Testis (tissue), 3 donors: ENCODE measurements around the gene ISG15. TPM values are rescaled to one million over a fixed set of nuclear protein-coding genes. Genes with fewer than 3 reads are reported as not detected.

ENCODE experiments used
- DNase-seq: peaks from one replicate; pipeline ENCODE4 v3.0.0-alpha.2; 2019
- H3K27ac ChIP-seq, 2 donors: fragments of 200-600 bp; sonication (generic); one replicate each; pipeline ENCODE4 v1.5.1; 2019
- H3K27me3 ChIP-seq: fragments of 200-600 bp; sonication (generic); one replicate; pipeline ENCODE4 v1.5.1; 2019
- H3K36me3 ChIP-seq: fragments of 200-600 bp; sonication (generic); one replicate; pipeline ENCODE4 v1.5.1; 2017; ENCODE audit warnings: low read depth; ENCODE audit errors: missing control alignments
- H3K4me1 ChIP-seq: fragments of 200-600 bp; sonication (generic); one replicate; pipeline ENCODE4 v1.5.1; 2019
- H3K4me3 ChIP-seq, 2 donors: fragments of 200-600 bp; sonication (generic); one replicate each; pipeline ENCODE4 v1.5.1; 2017 to 2019
- H3K9me3 ChIP-seq: fragments of 200-600 bp; sonication (generic); one replicate; pipeline ENCODE4 v1.5.1; 2017
- POLR2A ChIP-seq: fragments of 450-650 bp; IDR thresholded peaks from one replicate; pipeline ENCODE4 v1.6.1; 2017; ENCODE audit warnings: antibody characterized with exemption, mild to moderate bottlenecking, moderate library complexity
- WGBS, 2 donors: methylation state at CpG; one replicate each; pipeline ENCODE4 v1.1.5; 2018; 5-methylcytosine and 5-hydroxymethylcytosine counted together
- intact Hi-C: fragments of 100-400 bp; cut with DNase I; formaldehyde crosslinking; loops from one replicate; pipeline ENCODE4 v1.15.1; 2023; ENCODE audit warnings: low total_unique reads
- polyA plus RNA-seq: library from polyadenylated mRNA; stranded (reverse); fragments of 350-450 nt; fragmentation: Illumina TruSeq; extraction: RNeasy Lipid Tissue Mini Kit (QIAGEN cat#74804); gene quantifications from one replicate; pipeline ENCODE4 v1.2.3, GENCODE V29; 2014; ENCODE audit warnings: low read depth, low replicate concordance; ENCODE audit not compliant: insufficient read depth
- total RNA-seq, 2 donors: library from RNA; depleted of rRNA; stranded (reverse); fragments of >200 nt; gene quantifications; one replicate each; pipeline ENCODE4 v1.2.3, GENCODE V29; 2016
- TF ChIP-seq, protein P1 (sequence below), 3 experiments: fragments of 450-650 bp in 2 of 3; fragments of 200-600 bp in 1 of 3; sonication (generic) in 1 of 3; IDR thresholded peaks; one replicate each; pipeline ENCODE4 v1.5.1; 2016 to 2019; ENCODE audit warnings: antibody characterized with exemption in 3 of 3, mild to moderate bottlenecking in 2 of 3, moderate library complexity in 1 of 3

ISG15 gene
- total and polyA plus RNA-seq, 3 donors from 2014 or later: 16.6 to 24.0 (median 22.8) TPM

DNA sequence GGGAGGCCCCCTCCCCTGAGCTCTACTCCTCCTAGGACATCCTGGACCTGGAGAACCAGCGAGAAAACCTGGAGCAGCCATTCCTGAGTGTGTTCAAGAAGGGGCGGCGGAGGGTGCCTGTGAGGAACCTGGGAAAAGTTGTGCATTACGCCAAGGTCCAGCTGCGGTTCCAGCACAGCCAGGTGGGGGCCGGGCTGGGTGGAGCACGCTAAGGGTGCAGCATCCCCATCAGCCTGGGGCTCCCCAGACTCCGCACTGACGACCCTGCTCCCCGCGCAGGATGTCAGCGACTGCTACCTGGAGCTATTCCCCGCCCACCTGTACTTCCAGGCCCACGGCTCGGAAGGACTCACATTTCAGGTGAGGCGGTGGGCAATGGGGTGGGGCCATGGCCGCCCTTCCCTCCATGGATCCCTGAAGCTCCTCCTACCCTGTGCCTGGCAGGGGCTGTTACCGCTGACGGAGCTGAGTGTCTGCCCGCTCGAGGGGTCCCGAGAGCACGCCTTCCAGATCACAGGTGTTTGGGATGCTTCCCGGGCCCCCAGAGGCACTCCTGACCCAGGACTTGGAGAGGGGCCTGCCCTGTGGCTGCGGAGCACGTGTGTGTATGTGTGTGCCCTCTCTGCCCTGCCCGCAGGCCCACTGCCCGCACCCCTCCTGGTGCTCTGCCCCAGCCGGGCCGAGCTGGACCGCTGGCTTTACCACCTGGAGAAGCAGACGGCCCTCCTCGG, 42.9 kb upstream of the ISG15 start:
- Histone ChIP-seq H3K4me1 (peaks cover 5% of the 10 kb centered on the region), H3K27ac (no peak overlapping the region), H3K27me3 (no peaks in the 10 kb centered on the region), H3K4me3 (no peak overlapping the region), H3K36me3 (no peaks in the 10 kb centered on the region), H3K9me3 (no peaks in the 10 kb centered on the region)
- 40 to 75% methylated on average over 2 to 29 of the region's 33 CpGs for WGBS, 2 donors
- no peak for TF ChIP-seq POLR2A
- TF ChIP-seq, protein P1, sequence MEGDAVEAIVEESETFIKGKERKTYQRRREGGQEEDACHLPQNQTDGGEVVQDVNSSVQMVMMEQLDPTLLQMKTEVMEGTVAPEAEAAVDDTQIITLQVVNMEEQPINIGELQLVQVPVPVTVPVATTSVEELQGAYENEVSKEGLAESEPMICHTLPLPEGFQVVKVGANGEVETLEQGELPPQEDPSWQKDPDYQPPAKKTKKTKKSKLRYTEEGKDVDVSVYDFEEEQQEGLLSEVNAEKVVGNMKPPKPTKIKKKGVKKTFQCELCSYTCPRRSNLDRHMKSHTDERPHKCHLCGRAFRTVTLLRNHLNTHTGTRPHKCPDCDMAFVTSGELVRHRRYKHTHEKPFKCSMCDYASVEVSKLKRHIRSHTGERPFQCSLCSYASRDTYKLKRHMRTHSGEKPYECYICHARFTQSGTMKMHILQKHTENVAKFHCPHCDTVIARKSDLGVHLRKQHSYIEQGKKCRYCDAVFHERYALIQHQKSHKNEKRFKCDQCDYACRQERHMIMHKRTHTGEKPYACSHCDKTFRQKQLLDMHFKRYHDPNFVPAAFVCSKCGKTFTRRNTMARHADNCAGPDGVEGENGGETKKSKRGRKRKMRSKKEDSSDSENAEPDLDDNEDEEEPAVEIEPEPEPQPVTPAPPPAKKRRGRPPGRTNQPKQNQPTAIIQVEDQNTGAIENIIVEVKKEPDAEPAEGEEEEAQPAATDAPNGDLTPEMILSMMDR (IDR thresholded peaks at IDR 0.05): no peak
- DNase-seq: no peak
- intact Hi-C loops: loop anchor here (10.0 kb wide), 1 partner anchor 66 kb away; no protein-coding TSS in a partner anchor

DNA sequence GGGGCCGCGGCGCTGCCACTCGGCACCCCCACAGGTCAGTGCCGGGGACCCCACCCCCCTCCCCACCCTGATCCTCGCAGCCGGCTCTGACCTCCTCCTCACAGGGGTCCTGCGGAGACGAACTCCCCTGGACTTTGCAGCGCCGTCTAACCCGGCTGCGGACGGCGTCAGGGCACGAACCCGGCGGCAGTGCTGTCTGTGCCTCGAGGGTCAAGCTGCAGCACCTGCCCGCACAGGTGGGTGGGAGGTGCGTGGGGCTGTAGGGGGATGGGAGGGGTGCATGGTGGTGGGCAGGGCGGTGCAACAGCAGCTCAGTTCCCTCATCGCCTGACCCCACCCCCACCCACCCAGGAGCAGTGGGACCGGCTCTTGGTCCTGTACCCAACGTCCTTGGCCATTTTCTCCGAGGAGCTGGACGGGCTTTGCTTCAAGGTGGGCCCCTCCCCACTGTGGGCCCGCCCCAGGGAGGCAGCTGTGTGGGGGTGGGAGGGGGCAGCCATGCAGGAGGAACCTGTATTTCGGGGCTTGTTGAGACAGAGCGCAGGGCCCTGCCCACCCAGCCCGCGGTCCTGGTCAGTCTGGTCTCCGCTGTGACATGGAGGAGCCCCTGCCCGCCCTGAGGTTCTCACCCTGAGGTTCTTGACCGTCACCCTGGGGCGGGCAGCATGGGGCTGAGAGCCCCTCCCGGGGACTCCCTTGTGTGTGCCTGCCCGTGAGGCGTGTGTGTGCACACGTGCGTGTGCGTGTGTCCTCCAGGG, 42.1 kb upstream of the ISG15 start:
- no peaks in the 10 kb centered on the region for H3K27me3 ChIP-seq
- H3K4me1 ChIP-seq: peaks cover 9% of the 10 kb centered on the region
- no peak for DNase-seq

DNA sequence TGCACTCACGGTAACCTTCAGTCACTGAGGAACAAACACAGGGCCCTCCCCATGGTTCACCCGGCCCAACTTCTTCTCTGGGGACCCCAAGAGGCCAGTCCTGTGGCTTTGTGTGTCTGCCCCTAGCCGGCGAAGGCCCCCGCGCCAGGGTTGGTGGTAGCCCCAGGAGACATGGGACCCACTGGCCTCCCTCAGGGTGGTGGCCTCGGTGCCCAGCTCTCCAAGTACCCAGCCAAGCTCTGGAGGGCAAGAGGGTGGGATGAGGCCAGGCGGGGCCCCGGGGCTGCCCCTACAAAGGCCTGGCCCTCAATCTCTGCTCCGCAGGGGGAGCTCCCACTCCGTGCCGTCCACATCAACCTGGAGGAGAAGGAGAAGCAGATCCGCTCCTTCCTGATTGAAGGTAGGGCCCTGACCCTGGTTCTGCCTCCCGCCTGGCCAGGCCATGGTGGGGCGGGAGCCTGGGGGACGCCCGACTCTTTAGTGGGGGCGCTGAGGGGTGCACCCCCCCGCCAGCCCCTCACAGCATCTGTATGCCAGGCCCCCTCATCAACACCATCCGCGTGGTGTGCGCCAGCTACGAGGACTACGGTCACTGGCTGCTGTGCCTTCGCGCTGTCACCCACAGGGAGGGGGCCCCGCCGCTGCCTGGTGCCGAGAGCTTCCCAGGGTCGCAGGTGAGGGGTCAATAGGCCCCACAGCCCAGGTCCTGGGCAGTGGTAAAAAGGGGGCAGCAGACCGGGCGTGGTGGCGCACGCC, 41.4 kb upstream of the ISG15 start:
- no peaks in the 10 kb centered on the region for H3K27me3 ChIP-seq
- H3K27ac ChIP-seq: no peak overlapping the region
- no peak for DNase-seq
- H3K36me3 ChIP-seq: no peaks in the 10 kb centered on the region
- no peak overlapping the region for H3K4me3 ChIP-seq
- H3K9me3 ChIP-seq: no peaks in the 10 kb centered on the region
- H3K4me1 ChIP-seq: peaks cover 9% of the 10 kb centered on the region
- intact Hi-C loops: loop anchor here (10.0 kb wide), 1 partner anchor 67 kb away; no protein-coding TSS in a partner anchor
- 81 to 83% methylated on average over 18 to 34 of the region's 34 CpGs for WGBS, 2 donors
- TF ChIP-seq, protein P1 (IDR thresholded peaks at IDR 0.05): no peak
- TF ChIP-seq POLR2A: no peak

More for the DNA sequence above, 42.1 kb upstream of the ISG15 start:
- 52 to 90% methylated on average over 2 to 41 of the region's 42 CpGs for WGBS, 2 donors
- no peaks in the 10 kb centered on the region for H3K36me3 ChIP-seq
- TF ChIP-seq, protein P1 (IDR thresholded peaks at IDR 0.05): no peak
- no peak for TF ChIP-seq POLR2A
- intact Hi-C loops: loop anchor here (10.0 kb wide), 1 partner anchor 66 kb away; no protein-coding TSS in a partner anchor
- no peak overlapping the region for H3K27ac ChIP-seq
- H3K4me3 ChIP-seq: no peak overlapping the region
- no peaks in the 10 kb centered on the region for H3K9me3 ChIP-seq

DNA sequence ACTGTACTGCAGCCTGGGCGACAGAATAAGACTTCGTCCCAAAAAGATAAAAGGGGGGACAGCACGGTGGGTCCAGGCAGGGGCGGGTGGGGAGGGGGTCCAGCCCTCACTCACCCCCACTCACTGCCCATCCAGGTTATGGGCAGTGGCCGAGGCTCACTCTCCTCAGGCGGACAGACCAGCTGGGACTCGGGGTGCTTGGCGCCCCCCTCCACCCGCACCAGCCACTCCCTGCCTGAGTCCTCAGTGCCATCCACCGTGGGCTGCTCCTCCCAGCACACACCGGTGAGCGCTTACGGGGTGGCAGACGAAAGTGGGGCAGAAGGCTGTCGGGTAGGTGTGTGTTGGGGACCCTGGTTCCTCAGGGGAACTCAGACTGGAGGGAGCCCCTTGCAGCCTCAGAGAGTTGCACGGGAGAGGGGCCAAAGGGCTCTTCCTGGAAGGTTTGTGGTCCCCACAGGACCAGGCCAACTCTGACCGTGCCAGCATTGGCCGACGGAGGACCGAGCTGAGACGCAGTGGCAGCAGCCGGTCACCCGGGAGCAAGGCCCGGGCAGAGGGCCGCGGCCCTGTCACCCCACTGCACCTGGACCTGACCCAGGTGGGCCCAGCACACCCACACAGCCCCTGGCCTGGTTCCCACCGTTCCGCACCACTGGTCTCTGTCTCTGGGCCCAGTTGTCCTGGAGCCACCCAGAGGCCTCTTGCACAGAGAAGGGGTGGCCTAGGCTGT, 40.4 kb upstream of the ISG15 start:
- no peak overlapping the region for H3K4me3 ChIP-seq
- intact Hi-C loops: loop anchor here (10.0 kb wide), 1 partner anchor 68 kb away; no protein-coding TSS in a partner anchor
- H3K27ac ChIP-seq: no peak overlapping the region
- no peak for DNase-seq
- H3K27me3 ChIP-seq: no peaks in the 10 kb centered on the region
- 77 to 85% methylated on average over 4 to 24 of the region's 28 CpGs for WGBS, 2 donors
- H3K4me1 ChIP-seq: peaks cover 5% of the 10 kb centered on the region
- H3K36me3 ChIP-seq: no peaks in the 10 kb centered on the region
- no peaks in the 10 kb centered on the region for H3K9me3 ChIP-seq
- TF ChIP-seq, protein P1 (IDR thresholded peaks at IDR 0.05): no peak
- no peak for TF ChIP-seq POLR2A
